HG03097 (cell line): ENCODE measurements around the gene CIAO2B.
"Not testable (repeated sequence)": the region's sequence is repeated elsewhere in the genome, so short reads cannot be mapped to it uniquely, and the experiment has no call there.

Experiments used
- ATAC-seq: cut with Tn5 transposase; IDR thresholded peaks from one replicate; pipeline ENCODE4 v1.9.1; 2021; ENCODE audit not compliant: unreplicated experiment, low FRiP score

The CIAO2B gene

GRCh38 chr16:66905633-66906539, 28.3 kb downstream of the CIAO2B start:
- no peak for ATAC-seq

- no peak for ATAC-seq
These were observed 29.2 kb downstream of the CIAO2B start for GRCh38 chr16:66904846-66905632.

- no peak for ATAC-seq
These were observed 29.8 kb downstream of the CIAO2B start for GRCh38 chr16:66904428-66904845.

- ATAC-seq = no peak
These were observed 30.4 kb downstream of the CIAO2B start for GRCh38 chr16:66903544-66904427.

GRCh38 chr16:66902648-66903543, 31.3 kb downstream of the CIAO2B start:
- ATAC-seq = no peak

- ATAC-seq = no peak
These were observed 32.6 kb downstream of the CIAO2B start for GRCh38 chr16:66901626-66902025.

GRCh38 chr16:66900721-66901441, 33.3 kb downstream of the CIAO2B start:
- no peak for ATAC-seq

- no peak for ATAC-seq
These were observed 34.1 kb downstream of the CIAO2B start for GRCh38 chr16:66899945-66900710.

GRCh38 chr16:66899310-66899944, 34.8 kb downstream of the CIAO2B start:
- ATAC-seq = no peak

GRCh38 chr16:66898933-66899309, 35.3 kb downstream of the CIAO2B start:
- ATAC-seq = no peak

GRCh38 chr16:66898207-66898606, 36.0 kb downstream of the CIAO2B start:
- no peak for ATAC-seq

GRCh38 chr16:66896682-66897081, 37.5 kb downstream of the CIAO2B start:
- ATAC-seq = not testable (repeated sequence)

- no peak for ATAC-seq
These were observed 38.2 kb downstream of the CIAO2B start for GRCh38 chr16:66895999-66896398.

- ATAC-seq = no peak
These were observed 38.6 kb downstream of the CIAO2B start for GRCh38 chr16:66895689-66895979.

- no peak for ATAC-seq
These were observed 39.1 kb downstream of the CIAO2B start for GRCh38 chr16:66894948-66895688.

- ATAC-seq = no peak
These were observed 40.1 kb downstream of the CIAO2B start for GRCh38 chr16:66894055-66894454.

- ATAC-seq = no peak
These were observed 42.4 kb downstream of the CIAO2B start for GRCh38 chr16:66891797-66892196.
